ENCODE measurements around the gene MREG. TPM values are rescaled to one million over a fixed set of nuclear protein-coding genes. Genes with fewer than 3 reads are reported as not detected.
"Not testable (repeated sequence)": the region's sequence is repeated elsewhere in the genome, so short reads cannot be mapped to it uniquely, and the experiment has no call there.

MREG gene
- total and polyA plus RNA-seq, 10 of the 15 experiments (the other 5 are each of a cell fraction or from before 2014, with no cell fraction given) = 6.9 to 45.0 (median 28.5) TPM

GRCh38 chr2:215928086-215928485 is 85.3 kb downstream of the MREG start:
- H3K36me3 ChIP-seq (ENCODE audit: control insufficient read depth in 2 of 2, insufficient read depth in 2 of 2, low read length in 1 of 2) = no peaks in the 10 kb centered on the region
- H3K79me2 ChIP-seq (ENCODE audit: control insufficient read depth, insufficient read depth, low read length) = no peaks in the 10 kb centered on the region
- no TSS peak for BruUV-seq (replicated peaks)
- H3K4me1 ChIP-seq (ENCODE audit: control insufficient read depth, insufficient read depth, low read length) = peaks cover 4% of the 10 kb centered on the region; the same call in 1 of the 2 replicates
- no peak overlapping the region for H3K27ac ChIP-seq (ENCODE audit: control insufficient read depth, insufficient read depth)
- FAIRE-seq = no peak
- ChIA-PET CTCF (no interaction called here), SMC1A (ENCODE audit: uncharacterized antibody, unreplicated experiment) (interaction anchor here (1.1 to 2.1 kb wide), 2 partner anchors 8 to 510 kb away, joined by 4 to 6 read pairs; no protein-coding TSS in a partner anchor), RAD21 (ENCODE audit: unreplicated experiment) (interaction anchor here (0.6 to 1.5 kb wide), 4 partner anchors 9 to 654 kb away, joined by 3 to 4 read pairs (median 3); no protein-coding TSS in a partner anchor), POLR2A (no interaction called here)
- no peak overlapping the region for H3K4me3 ChIP-seq
- no peak overlapping the region for H2AFZ ChIP-seq (ENCODE audit: control insufficient read depth, low read depth, low read length)
- in situ Hi-C loops (cut with MboI) = loop anchor here (25.0 kb wide), 1 partner anchor 1616 kb away; no protein-coding TSS in a partner anchor
- no peak for DNase-seq (ENCODE audit: low read depth, low spot score)
- H3K9me3 ChIP-seq (replicated peaks; ENCODE audit: control insufficient read depth, insufficient read depth, low read length) = no peaks in the 10 kb centered on the region
- no peak for ATAC-seq
- intact Hi-C loops (cut with micrococcal nuclease; ENCODE audit: unreplicated experiment) = no loop called here
- no peaks in the 10 kb centered on the region; the same call in 1 of the 2 replicates for H4K20me1 ChIP-seq (ENCODE audit: control insufficient read depth, insufficient read depth)
- no peak overlapping the region for H3K4me2 ChIP-seq (ENCODE audit: control insufficient read depth, insufficient read depth)
- H3K9ac ChIP-seq (ENCODE audit: control insufficient read depth, insufficient read depth, low read length) = no peak overlapping the region
- no peaks in the 10 kb centered on the region for H3K27me3 ChIP-seq (replicated peaks in 1 of 2; ENCODE audit: control insufficient read depth in 2 of 2, insufficient read depth in 2 of 2, low read length in 1 of 2)
- TF ChIP-seq SREBF2 (IDR thresholded peaks at IDR 0.05; ENCODE audit: low read length) = no peak
- TF ChIP-seq ZSCAN29 (IDR thresholded peaks at IDR 0.05) = no peak
- WGBS (ENCODE audit: insufficient coverage, insufficient replicate concordance, low lambda C conversion rate, missing lambda C conversion rate) = 53% methylated on average over 11 of the region's 11 CpGs

GRCh38 chr2:215926992-215927391 is 86.4 kb downstream of the MREG start:
- BruUV-seq (replicated peaks); intact Hi-C loops (cut with micrococcal nuclease; ENCODE audit: unreplicated experiment); H4K20me1 ChIP-seq (ENCODE audit: control insufficient read depth, insufficient read depth); H3K36me3 ChIP-seq (ENCODE audit: control insufficient read depth in 2 of 2, insufficient read depth in 2 of 2, low read length in 1 of 2); ATAC-seq; H3K79me2 ChIP-seq (ENCODE audit: control insufficient read depth, insufficient read depth, low read length); H3K9ac ChIP-seq (ENCODE audit: control insufficient read depth, insufficient read depth, low read length); H3K4me3 ChIP-seq; POLR2A ChIA-PET; H3K9me3 ChIP-seq (replicated peaks; ENCODE audit: control insufficient read depth, insufficient read depth, low read length); CTCF ChIA-PET; H3K27me3 ChIP-seq (replicated peaks in 1 of 2; ENCODE audit: control insufficient read depth in 2 of 2, insufficient read depth in 2 of 2, low read length in 1 of 2); H3K27ac ChIP-seq (ENCODE audit: control insufficient read depth, insufficient read depth); H3K4me1 ChIP-seq (ENCODE audit: control insufficient read depth, insufficient read depth, low read length); H2AFZ ChIP-seq (ENCODE audit: control insufficient read depth, low read depth, low read length); RAD21 ChIA-PET (ENCODE audit: unreplicated experiment); FAIRE-seq; DNase-seq (ENCODE audit: low read depth, low spot score); H3K4me2 ChIP-seq (ENCODE audit: control insufficient read depth, insufficient read depth); SMC1A ChIA-PET (ENCODE audit: uncharacterized antibody, unreplicated experiment): not testable (repeated sequence)
- in situ Hi-C loops (cut with MboI) = loop anchor here (25.0 kb wide), 1 partner anchor 1615 kb away; no protein-coding TSS in a partner anchor
- 77% methylated on average over 6 of the region's 6 CpGs for WGBS (ENCODE audit: insufficient coverage, insufficient replicate concordance, low lambda C conversion rate, missing lambda C conversion rate)
